Measurements from ENCODE around the gene PTOV1.

GRCh38 chr19:49874503-49875157, 23.7 kb downstream of the PTOV1 start:
- TF ChIP-seq, protein P1, sequence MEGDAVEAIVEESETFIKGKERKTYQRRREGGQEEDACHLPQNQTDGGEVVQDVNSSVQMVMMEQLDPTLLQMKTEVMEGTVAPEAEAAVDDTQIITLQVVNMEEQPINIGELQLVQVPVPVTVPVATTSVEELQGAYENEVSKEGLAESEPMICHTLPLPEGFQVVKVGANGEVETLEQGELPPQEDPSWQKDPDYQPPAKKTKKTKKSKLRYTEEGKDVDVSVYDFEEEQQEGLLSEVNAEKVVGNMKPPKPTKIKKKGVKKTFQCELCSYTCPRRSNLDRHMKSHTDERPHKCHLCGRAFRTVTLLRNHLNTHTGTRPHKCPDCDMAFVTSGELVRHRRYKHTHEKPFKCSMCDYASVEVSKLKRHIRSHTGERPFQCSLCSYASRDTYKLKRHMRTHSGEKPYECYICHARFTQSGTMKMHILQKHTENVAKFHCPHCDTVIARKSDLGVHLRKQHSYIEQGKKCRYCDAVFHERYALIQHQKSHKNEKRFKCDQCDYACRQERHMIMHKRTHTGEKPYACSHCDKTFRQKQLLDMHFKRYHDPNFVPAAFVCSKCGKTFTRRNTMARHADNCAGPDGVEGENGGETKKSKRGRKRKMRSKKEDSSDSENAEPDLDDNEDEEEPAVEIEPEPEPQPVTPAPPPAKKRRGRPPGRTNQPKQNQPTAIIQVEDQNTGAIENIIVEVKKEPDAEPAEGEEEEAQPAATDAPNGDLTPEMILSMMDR (conservative IDR thresholded peaks at IDR 0.05; ENCODE audit: low read depth, low read length): no peak
- TF ChIP-seq EZH2 (IDR thresholded peaks at IDR 0.05; ENCODE audit: borderline replicate concordance, low read depth, low read length, poor library complexity, severe bottlenecking): no peak
